ENCODE measurements around the gene ELMO1.
A peak's percentile ranks its signal among the peaks of the same experiment; 100 is the strongest.

GRCh38 chr7:37315772-37316715 is 132.6 kb downstream of the ELMO1 start:
- TF ChIP-seq BHLHE40 (IDR thresholded peaks at IDR 0.05; ENCODE audit: borderline replicate concordance) (no peak), ELF4 (IDR thresholded peaks at IDR 0.05) (no peak), ARNT (IDR thresholded peaks at IDR 0.05) (no peak), FOXA1 (IDR thresholded peaks at IDR 0.05) (no peak), SUZ12 (IDR thresholded peaks at IDR 0.05) (no peak), TARDBP (IDR thresholded peaks at IDR 0.05) (no peak), FOXM1 (IDR thresholded peaks at IDR 0.05; ENCODE audit: borderline replicate concordance) (no peak), L3MBTL2 (conservative IDR thresholded peaks at IDR 0.05) (no peak), SP1 (IDR thresholded peaks at IDR 0.05) (no peak), HDGF (IDR thresholded peaks at IDR 0.05; ENCODE audit: borderline replicate concordance) (no peak), NFRKB (IDR thresholded peaks at IDR 0.05) (no peak)
- TF ChIP-seq, protein P1, sequence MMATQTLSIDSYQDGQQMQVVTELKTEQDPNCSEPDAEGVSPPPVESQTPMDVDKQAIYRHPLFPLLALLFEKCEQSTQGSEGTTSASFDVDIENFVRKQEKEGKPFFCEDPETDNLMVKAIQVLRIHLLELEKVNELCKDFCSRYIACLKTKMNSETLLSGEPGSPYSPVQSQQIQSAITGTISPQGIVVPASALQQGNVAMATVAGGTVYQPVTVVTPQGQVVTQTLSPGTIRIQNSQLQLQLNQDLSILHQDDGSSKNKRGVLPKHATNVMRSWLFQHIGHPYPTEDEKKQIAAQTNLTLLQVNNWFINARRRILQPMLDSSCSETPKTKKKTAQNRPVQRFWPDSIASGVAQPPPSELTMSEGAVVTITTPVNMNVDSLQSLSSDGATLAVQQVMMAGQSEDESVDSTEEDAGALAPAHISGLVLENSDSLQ (IDR thresholded peaks at IDR 0.05), result 0 out of 2 replicates have a peak, but pooled peaks have one; percentile 30
